Natural killer cell treated with Interleukin-12 subunit alpha and Interleukin-12 subunit beta and Interleukin-15 and Interleukin-18, amount 100 ng/mL, for 72 hours (primary cell): ENCODE measurements around the gene IMMT. TPM values are rescaled to one million over a fixed set of nuclear protein-coding genes. Genes with fewer than 3 reads are reported as not detected.

Source experiments
- ATAC-seq, 2 donors: fragments of 150-1000 bp; cut with Tn5 transposase in 1 of 2; sonication (Bioruptor Pico), chemical (Tn5 transposase) in 1 of 2; 2 replicates each; pipeline ENCODE4 v1.10.0; 2021
- DNase-seq: peaks from one replicate; pipeline ENCODE4 v3.0.0; 2022; ENCODE audit warnings: low spot score
- H3K27ac Mint-ChIP-seq, 2 donors: 1 replicate in 1 of 2; 2 replicates in 1 of 2; pipeline ENCODE4 v1.8.0; 2022; ENCODE audit warnings: mixed read lengths in 2 of 2, mild to moderate bottlenecking in 1 of 2, moderate library complexity in 1 of 2
- H3K27me3 Mint-ChIP-seq, 2 donors: 1 replicate in 1 of 2; 2 replicates in 1 of 2; pipeline ENCODE4 v1.8.0; 2022; ENCODE audit warnings: mixed read lengths in 2 of 2
- H3K36me3 Mint-ChIP-seq: one replicate; pipeline ENCODE4 v1.8.0; 2022; ENCODE audit warnings: mixed read lengths
- H3K4me1 Mint-ChIP-seq, 2 donors: 1 replicate in 1 of 2; 2 replicates in 1 of 2; pipeline ENCODE4 v1.8.0; 2022; ENCODE audit warnings: low read depth in 2 of 2, mixed read lengths in 2 of 2, mild to moderate bottlenecking in 1 of 2
- H3K4me3 Mint-ChIP-seq: one replicate; pipeline ENCODE4 v1.8.0; 2022; ENCODE audit warnings: mixed read lengths
- H3K9me3 Mint-ChIP-seq: 2 replicates; pipeline ENCODE4 v1.8.0; 2022; ENCODE audit warnings: mixed read lengths
- total RNA-seq, 2 donors: library from RNA; stranded (reverse); gene quantifications; one replicate each; pipeline ENCODE4 v1.2.3, GENCODE V29; 2022

The IMMT gene
- total RNA-seq, 2 donors from 2014 or later = 110 to 157 TPM

GRCh38 chr2:86136141-86136540, 59.1 kb downstream of the IMMT start:
- DNase-seq = no peak
- H3K9me3 Mint-ChIP-seq = no peaks in the 10 kb centered on the region
- H3K4me1 Mint-ChIP-seq = no peaks in the 10 kb centered on the region
- peaks cover 70% of the 10 kb centered on the region for H3K36me3 Mint-ChIP-seq
- no peak overlapping the region for H3K27ac Mint-ChIP-seq
- no peak for ATAC-seq
- H3K27me3 Mint-ChIP-seq = no peaks in the 10 kb centered on the region
- no peak overlapping the region for H3K4me3 Mint-ChIP-seq

GRCh38 chr2:86135653-86136052, 59.6 kb downstream of the IMMT start:
- H3K27ac Mint-ChIP-seq = no peak overlapping the region
- ATAC-seq (no peak), DNase-seq (no peak)
- H3K27me3 Mint-ChIP-seq = no peaks in the 10 kb centered on the region
- H3K4me1 Mint-ChIP-seq = no peaks in the 10 kb centered on the region
- no peaks in the 10 kb centered on the region for H3K9me3 Mint-ChIP-seq
- H3K36me3 Mint-ChIP-seq = peaks cover 70% of the 10 kb centered on the region
- H3K4me3 Mint-ChIP-seq = no peak overlapping the region

GRCh38 chr2:86134709-86135108, 60.6 kb downstream of the IMMT start:
- Mint-ChIP-seq H3K27ac (no peak overlapping the region), H3K27me3 (no peaks in the 10 kb centered on the region), H3K4me1 (no peaks in the 10 kb centered on the region), H3K9me3 (no peaks in the 10 kb centered on the region), H3K36me3 (peaks cover 70% of the 10 kb centered on the region), H3K4me3 (no peak overlapping the region)
- DNase-seq = no peak
- no peak for ATAC-seq

GRCh38 chr2:86124683-86125082, 70.6 kb downstream of the IMMT start:
- DNase-seq (no peak), ATAC-seq (no peak)
- H3K27me3 Mint-ChIP-seq = no peaks in the 10 kb centered on the region
- H3K36me3 Mint-ChIP-seq = peaks cover 27% of the 10 kb centered on the region
- no peaks in the 10 kb centered on the region for H3K4me1 Mint-ChIP-seq
- H3K27ac Mint-ChIP-seq = no peak overlapping the region
- H3K4me3 Mint-ChIP-seq = no peak overlapping the region
- no peaks in the 10 kb centered on the region for H3K9me3 Mint-ChIP-seq

GRCh38 chr2:86123328-86123925, 71.8 kb downstream of the IMMT start:
- Mint-ChIP-seq H3K4me1 (no peaks in the 10 kb centered on the region), H3K27me3 (no peaks in the 10 kb centered on the region), H3K36me3 (peaks cover 29% of the 10 kb centered on the region), H3K9me3 (no peaks in the 10 kb centered on the region), H3K27ac (no peak overlapping the region), H3K4me3 (no peak overlapping the region)
- DNase-seq (no peak), ATAC-seq (no peak)

GRCh38 chr2:86118130-86118529, 77.1 kb downstream of the IMMT start:
- no peak overlapping the region for H3K4me3 Mint-ChIP-seq
- no peaks in the 10 kb centered on the region for H3K27me3 Mint-ChIP-seq
- peaks cover 0 to 12% of the 10 kb centered on the region in 2 donors for H3K4me1 Mint-ChIP-seq
- DNase-seq (no peak), ATAC-seq (no peak)
- H3K36me3 Mint-ChIP-seq = peaks cover 41% of the 10 kb centered on the region
- no peak overlapping the region for H3K27ac Mint-ChIP-seq
- H3K9me3 Mint-ChIP-seq = no peaks in the 10 kb centered on the region

DNA sequence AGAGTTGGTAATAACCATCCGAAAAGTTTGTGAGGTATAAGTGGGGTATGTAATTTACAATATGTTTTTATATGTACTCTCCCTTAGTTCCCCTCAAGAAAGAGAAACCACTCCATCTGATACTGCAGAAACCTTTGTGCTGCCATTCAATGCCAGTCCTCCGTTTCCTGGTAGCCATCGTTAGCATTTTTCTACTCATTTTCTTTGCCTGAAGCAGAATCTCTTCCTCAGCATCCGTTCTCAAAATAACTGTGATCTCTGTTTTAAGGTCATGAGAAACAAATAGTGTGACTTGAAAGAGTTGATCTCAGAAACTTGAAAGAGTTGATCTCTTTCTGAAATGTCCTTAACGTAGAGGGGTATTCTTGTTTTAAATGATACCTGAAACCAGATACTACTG, 88.2 kb downstream of the IMMT start:
- no peak for ATAC-seq
- no peaks in the 10 kb centered on the region for H3K27me3 Mint-ChIP-seq

DNA sequence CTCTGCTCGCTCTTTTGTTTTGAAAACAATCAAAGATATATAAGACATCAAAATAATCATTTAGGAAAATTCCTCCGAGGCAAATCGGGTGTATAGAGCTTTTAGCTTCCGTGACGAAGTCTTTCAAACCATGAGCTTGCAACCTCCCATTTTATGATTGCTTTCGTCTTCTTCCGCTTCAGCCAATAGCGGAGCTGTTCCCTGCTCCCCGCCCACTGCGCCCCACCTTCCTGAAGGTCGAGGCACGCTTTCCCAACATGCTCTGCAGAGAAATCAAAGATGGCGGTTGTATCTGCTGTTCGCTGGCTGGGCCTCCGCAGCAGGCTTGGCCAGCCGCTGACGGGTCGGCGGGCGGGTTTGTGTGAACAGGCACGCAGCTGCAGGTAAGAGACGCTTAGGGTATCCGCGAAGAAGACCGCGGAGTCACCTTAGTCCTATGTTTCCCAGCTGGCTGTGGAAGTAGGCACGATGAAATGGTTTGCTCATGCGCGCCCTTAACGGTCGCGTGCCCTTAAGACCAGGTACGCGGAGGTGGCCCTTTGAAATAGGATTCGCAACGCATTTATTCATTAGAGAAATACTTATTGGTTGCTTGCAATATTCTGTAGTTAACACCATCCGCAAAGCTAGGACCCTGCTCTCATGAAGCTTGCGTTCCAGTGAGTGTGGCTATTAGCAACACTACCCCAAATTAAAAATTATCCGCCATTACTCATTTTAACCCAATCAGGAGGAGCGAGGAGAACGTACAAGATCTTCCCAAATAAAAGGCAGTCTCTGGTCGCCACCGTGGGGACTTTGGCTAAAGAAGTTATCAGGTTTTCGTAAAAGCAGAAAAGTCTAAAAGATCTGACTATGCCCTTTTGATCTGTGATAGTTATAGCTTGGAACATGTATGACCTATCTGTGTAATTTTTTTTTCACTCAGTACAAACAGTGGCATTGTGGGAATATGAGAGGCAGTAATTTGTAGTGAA, 89.0 kb downstream of the IMMT start, which contains the start of gene PTCD3:
TSS of gene PTCD3 (plus strand) at position 267 of the 977 bp plus-strand sequence. CDS start at position 280, 13 bp downstream.
- peaks cover 30% of the 10 kb centered on the region for H3K36me3 Mint-ChIP-seq
- peak; percentile 96 for DNase-seq

More for the DNA sequence above, 88.2 kb downstream of the IMMT start:
- Mint-ChIP-seq H3K36me3 (peaks cover 24% of the 10 kb centered on the region), H3K4me3 (peak overlapping the region; percentile 99), H3K27ac (peak overlapping the region; percentile 99 to 100), H3K4me1 (peaks cover 45 to 66% of the 10 kb centered on the region in 2 donors), H3K9me3 (no peaks in the 10 kb centered on the region)
- no peak for DNase-seq

DNA sequence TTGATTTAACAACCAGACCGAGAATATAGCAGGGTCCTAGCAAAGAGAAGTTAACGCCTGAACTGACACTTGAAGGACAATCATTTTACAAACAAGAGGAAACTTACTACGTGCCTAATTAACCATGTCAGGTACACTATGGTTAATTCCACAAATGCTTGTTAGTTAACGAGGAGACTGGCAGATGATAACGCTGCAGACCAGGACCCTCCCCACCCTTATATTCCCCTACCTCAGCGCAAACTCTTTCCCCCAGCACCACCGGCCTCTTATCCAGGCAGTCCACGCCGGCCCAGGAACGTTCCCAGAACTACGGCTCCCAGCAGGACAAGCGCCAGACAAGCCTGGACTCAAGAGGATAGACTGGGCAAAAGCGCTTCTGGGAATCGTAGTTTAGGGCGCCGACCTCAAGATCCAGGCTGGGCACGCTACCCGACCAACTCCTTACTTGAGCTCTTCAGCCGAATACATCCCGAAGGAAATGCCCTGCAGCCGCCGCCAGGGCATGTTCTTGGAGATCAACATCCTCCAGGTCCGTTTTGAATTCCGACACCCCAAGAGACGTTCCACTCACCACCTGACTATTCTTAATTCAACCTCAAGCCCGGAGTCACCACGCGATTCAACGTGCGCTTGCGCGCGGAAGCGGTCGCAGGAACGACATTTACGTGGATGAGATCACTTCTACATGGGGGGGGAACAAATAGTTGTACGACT, 89.9 kb downstream of the IMMT start, which contains the start of gene POLR1A:
TSS of gene POLR1A (minus strand) at position 635 of the 717 bp plus-strand sequence. CDS start at position 525, 110 bp downstream.
- Mint-ChIP-seq H3K27me3 (no peaks in the 10 kb centered on the region), H3K4me1 (peaks cover 45 to 67% of the 10 kb centered on the region in 2 donors)
- peak; percentile 88 to 90 for ATAC-seq

More for the DNA sequence above, 89.0 kb downstream of the IMMT start, which contains the start of gene PTCD3:
- H3K27me3 Mint-ChIP-seq = no peaks in the 10 kb centered on the region
- H3K27ac Mint-ChIP-seq = peak within 1 kb of the TSS; percentile 99 to 100
- no peaks in the 10 kb centered on the region for H3K9me3 Mint-ChIP-seq
- peak; percentile 95 to 97 for ATAC-seq
- peak within 1 kb of the TSS; percentile 99 for H3K4me3 Mint-ChIP-seq
- H3K4me1 Mint-ChIP-seq = peaks cover 48 to 71% of the 10 kb centered on the region in 2 donors

GRCh38 chr2:86102157-86102556, 93.1 kb downstream of the IMMT start:
- Mint-ChIP-seq H3K9me3 (no peaks in the 10 kb centered on the region), H3K4me1 (peaks cover 44 to 60% of the 10 kb centered on the region in 2 donors), H3K36me3 (peaks cover 32% of the 10 kb centered on the region), H3K27me3 (no peaks in the 10 kb centered on the region), H3K4me3 (peak overlapping the region; percentile 99), H3K27ac (no peak overlapping the region)
- DNase-seq (no peak), ATAC-seq (no peak)

More for the DNA sequence above, 89.9 kb downstream of the IMMT start, which contains the start of gene POLR1A:
- no peaks in the 10 kb centered on the region for H3K9me3 Mint-ChIP-seq
- peak within 1 kb of the TSS; percentile 99 for H3K4me3 Mint-ChIP-seq
- H3K27ac Mint-ChIP-seq = peak within 1 kb of the TSS; percentile 99 to 100
- peak; percentile 91 for DNase-seq
- H3K36me3 Mint-ChIP-seq = peaks cover 25% of the 10 kb centered on the region

GRCh38 chr2:86097913-86098312, 97.3 kb downstream of the IMMT start:
- no peaks in the 10 kb centered on the region for H3K27me3 Mint-ChIP-seq
- H3K4me1 Mint-ChIP-seq = peaks cover 20 to 27% of the 10 kb centered on the region in 2 donors
- H3K9me3 Mint-ChIP-seq = no peaks in the 10 kb centered on the region
- no peak overlapping the region for H3K27ac Mint-ChIP-seq
- no peak overlapping the region for H3K4me3 Mint-ChIP-seq
- peaks cover 57% of the 10 kb centered on the region for H3K36me3 Mint-ChIP-seq
- DNase-seq = no peak
- ATAC-seq = no peak

- no peaks in the 10 kb centered on the region for H3K9me3 Mint-ChIP-seq
- no peak overlapping the region for H3K4me3 Mint-ChIP-seq
- peaks cover 51% of the 10 kb centered on the region for H3K36me3 Mint-ChIP-seq
- no peak overlapping the region for H3K27ac Mint-ChIP-seq
- H3K4me1 Mint-ChIP-seq = peaks cover 14 to 21% of the 10 kb centered on the region in 2 donors
- ATAC-seq (no peak), DNase-seq (no peak)
- H3K27me3 Mint-ChIP-seq = no peaks in the 10 kb centered on the region
Measured at GRCh38 chr2:86097114-86097896, 98.0 kb downstream of the IMMT start.

- no peak for ATAC-seq
- no peak overlapping the region for H3K27ac Mint-ChIP-seq
- H3K4me1 Mint-ChIP-seq = peaks cover 6 to 16% of the 10 kb centered on the region in 2 donors
- peaks cover 49% of the 10 kb centered on the region for H3K36me3 Mint-ChIP-seq
- H3K27me3 Mint-ChIP-seq = no peaks in the 10 kb centered on the region
- no peak overlapping the region for H3K4me3 Mint-ChIP-seq
- no peak for DNase-seq
- no peaks in the 10 kb centered on the region for H3K9me3 Mint-ChIP-seq
Measured at GRCh38 chr2:86094229-86094628, 101.0 kb downstream of the IMMT start.
